Measurements from ENCODE around the gene STARD9.
A peak's percentile ranks its signal among the peaks of the same experiment; 100 is the strongest.
"Not testable (repeated sequence)": the region's sequence is repeated elsewhere in the genome, so short reads cannot be mapped to it uniquely, and the experiment has no call there.

STARD9 gene

DNA sequence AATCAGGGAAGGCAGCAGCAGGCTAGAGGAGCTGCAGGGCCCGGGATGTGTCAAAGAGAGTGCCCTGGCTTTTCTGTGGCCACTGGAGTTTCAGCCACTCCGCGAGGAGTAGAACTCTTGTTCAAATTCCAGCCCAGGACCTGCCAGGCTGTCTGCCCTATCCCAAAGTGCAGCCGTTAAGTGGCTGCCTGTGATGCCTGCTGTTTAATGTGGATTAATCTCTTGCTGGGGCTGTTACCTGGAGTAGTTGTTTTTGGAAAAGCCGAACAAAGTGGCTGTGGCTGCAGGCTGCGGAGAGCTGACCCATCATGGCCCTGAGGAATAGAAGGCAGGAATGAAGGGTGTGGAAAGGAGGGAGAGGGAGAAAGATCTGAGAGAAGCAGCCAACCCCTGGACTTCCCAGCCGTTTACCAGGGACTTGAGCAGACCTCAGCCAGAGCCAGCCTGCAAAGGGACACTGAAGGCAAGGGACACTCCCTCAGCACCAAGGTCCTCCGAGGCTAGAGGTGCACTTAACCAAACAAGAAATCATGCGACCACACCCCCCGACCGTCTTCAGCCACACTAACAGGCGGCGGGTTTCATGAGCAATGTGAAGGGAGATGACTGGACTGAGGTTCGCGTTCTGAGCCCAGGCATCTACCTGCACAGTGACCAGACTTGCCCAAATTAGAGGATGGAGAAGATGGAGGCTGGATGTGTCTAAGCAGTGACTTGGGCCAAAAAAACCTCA, 156.9 kb downstream of the STARD9 start:
- no peak for DNase-seq

DNA sequence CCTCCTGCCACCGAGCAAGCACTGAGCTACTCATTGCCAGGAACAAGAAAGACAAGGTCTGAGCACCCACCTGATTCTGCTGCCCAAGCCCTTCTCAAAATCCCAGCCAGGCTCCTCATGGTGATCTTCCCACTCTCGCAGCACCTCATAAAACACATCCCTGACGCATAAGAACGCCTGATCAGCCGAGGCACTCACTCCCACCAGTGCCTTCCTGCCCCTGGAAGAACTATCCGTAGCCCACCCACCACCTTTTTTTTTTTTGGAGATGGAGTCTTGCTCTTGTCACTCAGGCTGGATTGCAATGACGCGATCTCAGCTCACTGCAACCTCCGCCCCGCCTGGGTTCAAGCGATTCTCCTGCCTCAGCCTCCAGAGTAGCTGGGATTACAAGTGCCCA, 157.6 kb downstream of the STARD9 start:
- no peak for DNase-seq

GRCh38 chr15:42734076-42734672, 158.8 kb downstream of the STARD9 start:
- no peak for DNase-seq

GRCh38 chr15:42735382-42736165, 160.2 kb downstream of the STARD9 start:
- DNase-seq = no peak

DNA sequence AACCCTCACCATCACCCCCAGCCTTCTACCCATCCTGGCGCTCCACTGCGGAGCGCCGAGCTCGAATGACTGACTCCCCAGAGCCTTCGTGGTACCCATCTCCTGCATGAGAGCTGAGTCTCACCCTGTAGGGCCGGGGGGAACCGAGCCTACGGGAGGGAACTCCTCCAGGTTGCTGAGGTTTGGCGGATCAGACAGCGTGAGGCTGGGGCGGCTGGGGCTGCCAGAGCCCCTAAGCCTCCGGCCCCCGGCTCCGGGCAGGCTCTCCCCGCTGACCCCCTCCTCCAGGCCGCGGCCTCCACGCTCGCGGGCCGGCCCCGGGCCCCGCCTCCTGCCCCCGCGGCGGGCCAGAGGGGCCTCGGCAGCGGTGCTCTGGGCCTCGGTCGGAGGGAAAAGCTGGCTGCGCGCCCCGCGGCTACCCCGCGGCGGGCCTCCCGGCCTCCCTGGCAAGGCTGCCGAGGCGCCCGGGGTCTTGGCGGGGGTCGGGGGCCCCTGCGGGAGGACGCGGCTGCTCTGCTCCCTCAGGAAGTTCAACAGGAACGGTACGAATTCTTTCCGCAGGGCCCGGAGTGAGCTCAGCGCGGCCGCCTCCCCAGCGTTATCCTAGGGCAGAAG, 160.9 kb downstream of the STARD9 start:
- DNase-seq = no peak

DNA sequence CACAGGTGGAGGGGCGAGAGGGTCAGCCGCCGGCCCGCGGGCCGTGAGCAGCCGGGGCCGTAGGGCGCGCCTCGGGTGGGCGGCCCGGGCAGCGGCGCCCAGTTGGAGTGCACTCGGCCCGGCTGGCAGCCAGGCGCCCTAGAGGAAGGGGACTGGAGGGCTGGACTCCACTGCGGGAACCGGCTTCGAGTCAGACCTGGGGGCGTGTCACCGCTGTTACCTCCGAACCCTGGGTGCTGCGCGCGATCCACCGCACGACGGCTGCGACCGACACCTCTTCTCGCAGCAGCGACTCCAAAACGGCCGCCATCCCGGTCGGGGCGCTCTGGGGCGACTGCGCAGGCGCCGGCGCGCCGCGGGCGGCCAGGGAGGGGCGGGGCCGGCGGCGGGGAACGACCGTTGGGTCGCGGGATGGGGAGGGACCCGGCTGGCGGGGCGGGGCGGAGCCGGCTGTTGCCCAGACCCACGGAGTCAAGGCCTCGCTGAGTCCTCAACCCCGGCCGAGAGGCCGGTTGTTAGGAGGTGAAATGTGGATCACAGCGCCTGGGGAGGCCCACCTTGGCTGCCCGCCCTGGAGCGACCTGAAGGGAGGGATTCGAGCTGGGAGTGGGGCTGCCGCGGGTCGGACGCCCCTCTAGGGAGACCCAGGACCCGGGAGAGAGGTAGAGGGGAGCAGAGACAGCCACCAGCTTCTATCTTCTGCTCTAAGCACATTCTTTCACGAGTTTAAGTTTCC, 161.6 kb downstream of the STARD9 start, which contains the start of gene CDAN1:
CDAN1 (minus strand) TSS at position 336 of the 736 bp plus-strand sequence; CDS start at position 310, 26 bp downstream.
- DNase-seq = peak; percentile 83

DNA sequence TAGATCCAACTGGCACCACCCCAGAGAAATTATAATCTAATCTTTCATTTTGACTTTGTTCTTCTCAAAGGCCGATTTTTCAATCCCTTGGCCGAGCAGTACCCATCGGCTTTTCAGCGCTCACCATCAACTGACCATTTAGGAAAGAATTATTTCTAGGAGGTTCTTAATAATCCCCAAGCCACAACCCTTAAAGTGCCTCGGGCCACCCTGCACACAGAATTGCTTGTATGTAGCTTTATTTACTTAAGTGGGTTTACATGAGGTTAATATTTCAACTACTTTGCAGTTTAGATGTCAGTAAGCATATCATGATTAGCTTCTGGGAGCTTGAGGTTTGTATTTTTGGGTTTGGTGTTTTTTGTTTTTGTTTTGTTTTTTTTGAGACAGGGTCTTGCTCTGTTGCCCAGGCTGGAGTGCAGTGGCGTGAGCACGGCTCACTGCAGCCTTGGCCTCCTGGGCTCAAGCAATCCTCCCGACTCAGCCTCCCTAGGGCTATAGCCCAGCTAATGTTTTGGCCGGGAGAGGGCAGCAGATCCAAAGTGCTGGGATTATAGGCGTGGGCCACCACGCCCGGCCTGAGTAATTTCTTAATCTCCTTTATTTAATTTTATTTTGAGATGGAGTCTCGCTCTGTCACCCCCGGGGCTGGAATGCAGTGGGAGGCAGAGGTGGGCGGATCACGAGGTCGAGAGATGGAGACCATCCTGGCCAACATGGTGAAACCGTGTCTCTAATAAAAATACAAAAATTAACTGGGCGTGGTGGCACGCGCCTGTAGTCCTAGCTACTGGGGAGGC, 162.3 kb downstream of the STARD9 start:
- DNase-seq = no peak

DNA sequence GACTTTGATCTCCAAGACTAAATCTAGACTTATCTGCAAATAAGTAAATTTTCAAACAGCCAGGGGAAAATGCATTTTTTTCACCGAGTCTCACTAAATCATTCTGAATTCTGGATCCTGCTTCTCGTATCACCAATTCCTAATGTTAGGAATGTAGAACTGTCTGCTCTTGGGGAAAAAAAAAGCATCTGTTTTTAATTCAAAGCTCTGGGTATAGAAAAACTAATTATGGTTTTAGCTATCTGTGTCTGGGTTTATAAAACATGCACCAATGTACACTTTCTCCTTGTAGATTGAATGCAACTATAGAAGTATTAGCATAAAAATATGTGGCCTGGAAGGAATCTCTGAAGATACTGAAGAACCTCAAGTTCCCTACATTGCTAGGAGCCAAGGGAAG, 166.3 kb downstream of the STARD9 start:
- no peak for DNase-seq

GRCh38 chr15:42742149-42742548, 166.7 kb downstream of the STARD9 start:
- no peak for DNase-seq

DNA sequence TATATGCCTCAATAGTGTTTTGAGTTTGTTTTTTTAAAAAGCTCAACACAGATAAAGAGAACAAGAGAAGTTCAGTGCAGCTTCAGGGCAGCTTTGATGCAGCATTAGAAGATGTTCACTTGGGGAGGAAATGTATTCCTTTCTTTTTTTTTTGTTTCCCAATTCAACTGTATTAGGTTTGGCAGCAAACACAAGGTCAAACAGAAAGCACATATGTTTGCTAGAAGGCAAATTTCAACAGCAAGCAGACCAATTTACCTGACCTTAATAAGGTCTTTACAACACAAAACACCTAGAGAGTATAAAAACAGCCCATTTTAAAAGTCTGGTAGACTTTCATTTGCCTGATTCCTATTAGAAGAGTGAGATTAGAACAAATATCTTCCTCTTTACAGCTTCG, 168.8 kb downstream of the STARD9 start:
- DNase-seq = no peak

GRCh38 chr15:42749266-42749665, 173.9 kb downstream of the STARD9 start:
- DNase-seq = no peak

DNA sequence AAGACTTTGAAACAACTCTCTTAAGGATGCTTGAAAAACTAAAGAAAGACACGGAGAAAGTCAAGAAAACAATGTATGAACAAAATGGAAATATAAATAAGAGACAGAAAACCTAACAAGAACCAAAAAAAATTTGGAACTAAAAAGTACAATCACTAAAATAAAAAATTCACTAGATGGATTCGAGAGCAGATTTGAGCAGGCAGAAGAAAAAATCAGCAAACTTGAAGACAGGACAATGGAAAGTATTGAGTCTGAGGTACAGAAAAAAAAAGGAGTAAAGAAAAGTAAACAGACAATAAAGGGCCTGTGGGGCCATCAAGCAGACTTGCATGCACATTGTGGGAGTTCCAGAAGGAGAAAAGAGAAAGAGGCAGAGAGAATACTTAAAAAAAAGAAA, 174.9 kb downstream of the STARD9 start:
- DNase-seq = no peak

DNA sequence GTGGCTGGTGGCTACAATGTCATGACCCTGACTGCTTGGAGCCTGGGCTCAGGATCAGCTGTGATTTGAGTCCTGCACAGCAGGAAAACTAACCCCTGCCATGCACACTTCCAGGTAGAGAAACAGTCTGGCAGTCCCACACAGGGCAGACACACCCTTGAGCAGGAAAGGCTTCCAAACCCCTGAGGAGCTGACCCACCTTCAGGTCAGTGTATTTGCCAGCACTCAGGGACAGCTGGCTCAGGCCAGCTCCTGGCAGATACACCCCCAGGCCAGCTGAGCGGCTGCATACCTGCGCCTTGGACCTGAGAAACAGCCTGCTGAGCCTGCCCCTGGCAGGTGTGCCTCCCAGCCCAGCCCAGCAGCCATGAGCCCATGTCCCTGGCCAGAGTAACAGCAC, 183.7 kb downstream of the STARD9 start:
- no peak for DNase-seq

- no peak for DNase-seq
These were observed 185.4 kb downstream of the STARD9 start for GRCh38 chr15:42760759-42761158.

DNA sequence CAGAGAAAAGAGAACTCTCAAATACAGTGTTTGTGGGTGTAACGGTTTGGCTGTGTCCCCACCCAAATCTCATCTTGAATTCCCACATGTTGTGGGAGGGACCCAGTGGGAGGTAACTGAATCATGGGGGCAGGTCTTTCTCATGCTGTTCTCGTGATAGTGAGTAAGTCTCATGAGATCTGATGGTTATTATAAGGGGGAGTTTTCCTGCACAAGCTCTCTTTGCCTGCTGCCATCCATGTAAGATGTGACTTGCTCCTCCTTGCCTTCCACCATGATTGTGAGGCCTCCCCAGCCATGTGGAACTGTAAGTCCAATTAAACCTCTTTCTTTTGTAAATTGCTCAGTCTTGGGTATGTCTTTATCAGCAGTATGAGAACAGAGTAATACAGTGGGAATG, 186.4 kb downstream of the STARD9 start:
- DNase-seq = not testable (repeated sequence)

GRCh38 chr15:42764154-42764731, 188.8 kb downstream of the STARD9 start:
- DNase-seq = not testable (repeated sequence)

- not testable (repeated sequence) for DNase-seq
These were observed 190.7 kb downstream of the STARD9 start for GRCh38 chr15:42766109-42766508.

Data from T1000 (cell line).